Stimulated activated CD4-positive, alpha-beta T cell treated with anti-CD3 and anti-CD28 coated beads, TNF-alpha, amount 100 ng/mL, for 24 hours (primary cell): ENCODE results near the gene FOXD4.
"Not testable (repeated sequence)": the region's sequence is repeated elsewhere in the genome, so short reads cannot be mapped to it uniquely, and the experiment has no call there.

Experiments used
- DNase-seq, 3 experiments: peaks; one replicate each; pipeline ENCODE4 v3.0.0-alpha.2; 2020; ENCODE audit warnings: low read depth in 3 of 3

Gene FOXD4

DNA sequence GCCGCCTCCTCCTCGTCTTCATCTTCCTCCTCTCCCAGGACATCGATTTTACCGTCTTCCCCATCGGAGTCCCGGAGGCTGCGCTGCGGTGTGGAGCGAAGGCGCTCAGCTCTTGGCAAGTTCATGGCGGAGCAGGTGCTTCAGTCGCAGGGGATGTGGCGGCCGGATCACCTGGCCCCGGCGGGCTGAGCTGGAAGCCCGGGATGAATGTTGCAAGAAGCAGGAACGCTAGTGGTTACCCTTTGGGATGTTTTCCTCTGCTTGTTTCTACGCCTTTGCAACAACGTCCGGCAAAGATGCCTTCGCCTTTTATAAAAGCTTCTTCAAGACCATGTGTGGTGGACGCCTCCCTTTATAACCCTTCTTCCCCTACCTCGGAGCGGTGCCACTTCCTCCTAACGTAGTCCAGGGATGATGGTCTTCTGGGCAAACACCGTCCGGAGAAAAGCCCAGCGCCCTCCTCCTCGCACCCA lies at the start of gene FOXD4:
TSS of gene FOXD4 (minus strand) at position 423 of the 473 bp plus-strand sequence. CDS start at position 125, 298 bp downstream.
- not testable (repeated sequence) for DNase-seq

- DNase-seq: not testable (repeated sequence)
Measured at GRCh38 chr9:159871-160270, 41.7 kb upstream of the FOXD4 start.

DNA sequence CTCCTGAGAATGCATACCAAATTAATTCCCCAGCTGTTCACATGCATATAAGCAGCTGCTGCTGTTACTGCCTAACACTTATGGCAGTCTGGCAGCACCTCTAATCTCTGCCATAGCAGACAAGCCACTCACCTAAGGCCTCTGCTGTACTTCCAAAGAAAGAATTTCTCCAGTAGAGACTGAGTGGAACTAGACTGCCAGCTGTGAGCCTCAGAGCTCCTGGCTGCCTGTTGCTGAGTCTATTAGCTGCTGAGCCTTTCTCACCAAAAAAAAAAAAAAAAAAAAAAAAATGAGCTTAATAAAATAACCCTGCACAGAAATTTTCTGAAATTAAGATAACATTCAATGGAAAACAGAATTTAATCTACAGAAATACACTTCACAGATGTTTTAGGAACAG lies 33.0 kb upstream of the FOXD4 start:
- not testable (repeated sequence) for DNase-seq

DNA sequence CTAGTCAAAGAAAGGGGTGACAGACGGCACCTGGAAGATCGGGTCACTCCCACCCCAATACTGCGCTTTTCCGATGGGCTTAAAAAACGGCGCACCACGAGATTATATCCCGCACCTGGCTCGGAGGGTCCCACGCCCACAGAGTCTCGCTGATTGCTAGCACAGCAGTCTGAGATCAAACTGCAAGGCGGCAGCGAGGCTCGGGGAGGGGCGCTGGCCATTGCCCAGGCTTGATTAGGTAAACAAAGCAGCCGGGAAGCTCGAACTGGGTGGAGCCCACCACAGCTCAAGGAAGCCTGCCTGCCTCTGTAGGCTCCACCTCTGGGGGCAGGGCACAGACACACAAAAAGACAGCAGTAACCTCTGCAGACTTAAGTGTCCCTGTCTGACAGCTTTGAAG lies 21.7 kb upstream of the FOXD4 start:
- DNase-seq: not testable (repeated sequence)

- not testable (repeated sequence) for DNase-seq
Measured at GRCh38 chr9:117144-117994, 848 bp downstream of the FOXD4 start.

DNA sequence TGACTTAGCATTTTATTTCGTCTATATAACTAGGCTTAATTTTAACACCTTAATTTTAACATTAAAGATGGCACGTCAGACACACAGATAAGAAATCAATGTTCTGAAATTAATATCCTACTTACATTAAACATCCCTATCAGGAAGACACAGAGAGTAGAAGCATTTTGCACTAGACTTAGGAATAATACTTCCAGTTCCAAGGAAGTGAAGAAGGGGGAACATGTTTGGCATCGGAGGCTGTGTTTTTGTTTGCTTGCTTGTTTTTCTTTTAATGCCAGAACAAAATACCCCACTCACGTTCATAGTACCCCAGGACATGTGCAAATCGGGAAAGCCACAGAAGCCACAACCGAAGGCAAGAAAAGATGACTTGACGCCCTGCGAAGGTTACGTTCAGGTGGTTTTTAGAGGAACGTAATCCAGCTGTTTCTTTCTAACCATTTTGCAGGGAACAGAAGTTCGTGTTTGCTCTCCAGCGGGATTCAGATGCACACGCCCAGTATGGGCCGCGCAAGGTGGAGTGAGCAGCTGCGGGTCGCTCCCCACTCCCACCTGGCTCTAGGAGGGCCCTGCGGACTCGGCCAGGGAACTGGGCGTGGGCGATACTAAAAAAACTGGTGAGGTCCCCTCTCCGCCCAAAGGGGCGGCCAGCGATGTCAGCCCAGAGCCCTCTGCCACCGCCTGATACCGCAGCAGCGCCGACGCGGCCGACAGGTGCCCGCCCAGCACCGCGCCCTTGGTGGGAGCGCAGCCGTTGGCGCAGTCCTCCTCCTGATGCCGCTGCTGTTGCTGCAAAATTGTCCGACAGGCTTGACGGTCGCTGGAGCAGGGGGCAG lies 1.8 kb downstream of the FOXD4 start:
- DNase-seq: not testable (repeated sequence)

DNA sequence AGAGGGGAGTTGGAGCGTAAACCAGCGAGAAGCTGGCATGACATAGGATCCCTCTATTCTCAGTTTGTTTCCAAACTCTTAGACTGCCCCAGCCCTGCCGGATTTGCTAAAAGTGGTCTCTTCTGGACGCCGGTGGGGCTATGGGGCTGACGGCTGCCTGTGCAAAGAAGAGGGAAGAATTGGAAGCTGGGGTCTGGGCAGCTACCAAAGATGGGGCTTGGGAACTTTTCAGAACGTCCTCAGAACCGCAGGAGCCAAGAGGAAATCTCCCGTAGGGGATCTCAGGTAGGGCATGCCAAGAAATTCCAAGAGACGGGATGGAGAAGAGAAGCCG lies 3.1 kb downstream of the FOXD4 start:
- not testable (repeated sequence) for DNase-seq

- DNase-seq: not testable (repeated sequence)
Measured at GRCh38 chr9:114267-115117, 3.7 kb downstream of the FOXD4 start.

DNA sequence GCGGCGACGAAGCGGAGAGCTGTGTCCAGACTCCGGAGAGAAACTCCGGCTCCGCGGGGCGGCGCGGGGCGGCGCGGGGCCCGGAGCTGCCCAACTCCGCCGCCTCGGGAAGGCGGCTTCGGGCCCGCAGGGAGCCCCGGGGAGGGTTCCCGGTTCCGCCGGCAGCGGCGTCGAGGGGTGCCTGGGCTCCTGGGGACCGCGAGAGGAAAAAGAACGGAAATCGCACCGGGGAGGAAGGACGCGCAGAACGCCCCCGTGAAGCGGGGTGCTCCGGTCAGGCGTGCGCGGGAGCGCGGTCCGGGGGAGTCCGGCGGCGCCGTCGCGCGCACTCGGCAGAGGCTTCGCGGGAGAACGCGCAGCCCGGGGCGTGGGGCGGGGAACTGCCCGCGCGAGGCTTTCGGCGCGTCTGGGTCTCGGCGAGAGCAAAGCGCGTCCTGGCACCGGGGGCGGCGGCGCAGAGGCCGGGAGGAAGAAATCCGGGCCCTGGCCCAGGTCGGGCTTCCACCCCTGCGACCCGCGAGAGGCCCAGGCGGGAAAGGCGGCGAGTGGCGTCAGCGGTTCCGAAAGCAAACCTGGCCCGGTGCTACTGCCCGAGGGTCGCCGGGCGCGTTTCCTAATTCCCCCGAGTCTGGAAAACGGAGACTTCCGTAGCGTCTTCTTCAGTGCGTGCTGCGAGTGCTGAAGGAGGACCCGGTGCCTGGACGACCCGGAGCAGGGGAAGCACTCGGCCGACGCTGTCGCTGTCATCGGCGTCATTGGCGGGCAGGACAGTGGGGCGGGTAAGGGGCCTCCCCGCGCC lies 4.5 kb downstream of the FOXD4 start:
- peak in 1 of 3 experiments; percentile 44 for DNase-seq

GRCh38 chr9:112589-113467 lies 5.4 kb downstream of the FOXD4 start:
- DNase-seq: not testable (repeated sequence)

DNA sequence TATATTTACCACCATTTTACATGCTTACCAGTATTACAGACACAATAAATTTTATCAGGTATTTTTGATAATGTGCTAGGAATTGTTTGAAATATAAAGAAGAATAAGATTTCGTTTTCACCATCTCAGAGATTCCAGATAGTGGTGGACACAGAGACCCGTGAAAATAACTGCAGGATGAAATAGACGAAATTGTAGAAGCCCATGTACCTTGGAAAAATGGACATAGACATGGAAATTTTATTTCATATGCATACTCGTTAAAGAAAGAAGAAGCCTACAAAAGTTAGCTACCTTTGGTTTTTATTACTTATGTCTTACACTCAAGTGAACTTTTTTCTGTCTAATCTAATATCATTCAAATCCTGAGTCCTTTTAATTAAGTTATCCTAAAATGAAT lies 7.5 kb downstream of the FOXD4 start:
- DNase-seq: not testable (repeated sequence)

DNA sequence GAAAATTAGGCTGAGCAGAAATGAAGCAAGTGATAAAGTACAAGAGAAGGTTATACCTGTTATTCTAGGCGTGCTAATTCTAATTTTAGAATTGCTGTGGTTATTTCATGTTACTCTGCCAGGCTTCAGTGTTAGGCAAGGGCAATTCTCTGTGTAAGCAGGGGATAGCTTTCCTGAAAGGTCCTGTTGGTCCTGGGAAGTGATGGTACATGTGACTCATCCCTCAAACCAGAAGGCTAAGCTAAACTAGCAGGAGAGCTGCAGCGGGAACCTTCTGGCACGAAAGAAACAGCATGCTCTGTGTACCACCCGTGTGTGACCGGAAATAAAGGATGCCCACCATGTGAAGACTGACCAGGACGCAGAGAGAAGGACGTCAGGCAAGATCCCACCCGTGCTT lies 8.7 kb downstream of the FOXD4 start:
- not testable (repeated sequence) for DNase-seq

DNA sequence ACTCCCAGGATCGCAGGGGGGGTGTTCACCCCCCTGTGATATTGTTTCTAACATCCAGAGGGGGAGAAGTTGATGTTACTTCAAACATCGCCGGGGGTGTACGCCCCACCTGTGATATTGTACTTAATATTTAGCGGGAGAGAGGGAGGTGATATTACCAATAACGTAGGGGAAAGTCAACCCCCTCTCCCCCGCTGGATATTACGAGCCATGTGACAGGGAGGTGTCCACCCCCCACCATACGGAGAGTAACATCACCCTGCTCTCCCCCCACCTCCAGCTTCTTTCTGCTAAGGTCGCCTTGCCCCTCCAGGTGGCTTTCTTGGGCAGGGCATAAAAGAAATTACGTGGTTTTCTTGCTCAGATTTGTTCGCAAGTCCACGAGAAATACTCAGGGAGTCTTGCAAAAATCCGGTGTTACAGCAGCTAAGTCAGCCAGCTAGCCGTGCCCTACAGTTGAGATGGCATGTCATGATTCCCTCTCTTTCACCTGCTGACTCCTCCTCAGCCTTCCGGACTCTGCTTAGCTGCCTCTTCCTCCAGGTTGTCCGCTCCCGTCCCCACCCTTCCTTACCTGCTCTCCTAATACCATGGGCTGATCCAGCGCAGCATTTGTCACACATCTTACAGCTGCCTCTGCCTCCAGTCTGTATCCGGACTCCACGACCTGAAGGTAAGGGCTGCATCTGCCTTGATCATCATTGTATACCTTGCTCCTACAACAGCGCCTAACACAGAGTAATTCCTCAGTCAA lies 9.3 kb downstream of the FOXD4 start:
- not testable (repeated sequence) for DNase-seq

DNA sequence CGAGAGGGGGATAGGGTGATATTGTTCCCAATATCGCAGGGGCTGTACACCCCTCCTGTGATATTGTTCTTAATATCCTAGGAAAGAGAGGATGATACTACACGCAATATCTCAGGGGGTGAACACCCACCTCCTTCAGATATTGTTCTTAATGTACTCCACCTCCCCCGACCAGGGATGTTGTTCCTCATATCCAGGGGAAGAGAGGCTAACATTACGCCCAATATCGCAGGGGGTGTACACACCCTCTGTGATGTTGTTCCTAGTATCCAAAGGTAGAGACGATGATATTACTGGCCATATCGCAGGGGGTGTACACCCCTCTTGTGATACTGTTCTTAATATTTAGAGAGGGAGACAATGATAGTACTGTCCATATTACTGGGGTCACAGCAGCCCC lies 12.2 kb downstream of the FOXD4 start:
- not testable (repeated sequence) for DNase-seq

GRCh38 chr9:100430-100829 lies 17.8 kb downstream of the FOXD4 start:
- not testable (repeated sequence) for DNase-seq

DNA sequence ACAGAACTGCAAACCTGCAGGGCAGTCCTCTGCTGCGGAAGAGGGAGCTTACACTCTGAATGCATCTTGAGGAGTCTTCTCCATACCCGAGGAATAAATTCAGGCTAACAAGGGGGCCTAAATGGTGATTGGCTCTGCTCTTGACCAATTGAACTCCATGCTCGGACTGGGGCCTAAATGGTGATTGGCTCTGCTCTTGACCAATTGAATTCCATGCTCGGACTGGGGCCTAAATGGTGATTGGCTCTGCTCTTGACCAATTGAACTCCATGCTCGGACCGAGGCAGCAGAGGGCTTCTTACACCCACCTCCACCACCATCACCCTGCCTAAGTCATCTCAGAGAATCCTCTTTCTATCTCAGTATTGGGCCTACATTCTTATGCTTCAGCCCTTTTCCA lies 18.4 kb downstream of the FOXD4 start:
- not testable (repeated sequence) for DNase-seq

DNA sequence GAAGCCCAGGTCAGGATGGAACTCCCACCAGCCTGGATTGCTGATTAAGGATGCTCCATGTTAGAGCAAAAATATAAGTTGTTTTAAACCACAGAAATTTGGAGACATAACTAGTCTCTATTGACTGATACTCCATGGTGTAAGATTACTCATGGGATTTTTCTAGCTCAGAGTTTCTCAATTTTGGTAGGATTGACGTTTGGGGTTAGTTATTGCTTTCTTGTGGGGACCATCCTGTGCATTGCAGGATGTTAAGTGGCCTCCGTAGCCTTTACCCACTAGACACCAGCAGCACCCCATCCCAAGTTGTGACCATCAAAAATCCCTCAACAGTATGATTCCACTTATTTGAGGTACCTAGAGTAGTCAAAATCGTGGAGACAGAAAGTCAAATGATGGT lies 19.4 kb downstream of the FOXD4 start:
- DNase-seq: not testable (repeated sequence)

DNA sequence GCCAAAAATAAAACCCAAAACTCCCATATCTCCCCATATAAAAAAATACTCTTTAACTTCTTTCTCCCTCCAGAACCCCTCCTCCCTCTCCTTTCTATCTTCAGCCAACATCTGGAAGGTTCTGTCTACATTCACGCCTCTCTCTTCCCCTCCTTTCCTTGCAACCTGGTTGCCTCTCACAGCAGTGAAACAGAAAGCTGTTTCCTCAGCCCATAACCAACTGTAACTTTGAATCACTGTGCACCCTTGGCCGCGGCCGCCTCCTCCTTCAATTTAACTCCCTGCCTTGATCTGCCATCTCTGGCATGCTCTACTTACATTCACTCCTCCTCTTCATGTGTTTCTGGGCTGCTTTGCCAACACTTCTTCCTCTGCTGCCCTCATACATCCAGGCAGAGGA lies 23.2 kb downstream of the FOXD4 start:
- not testable (repeated sequence) for DNase-seq

GRCh38 chr9:94323-94722 lies 23.9 kb downstream of the FOXD4 start:
- not testable (repeated sequence) for DNase-seq
